ENCODE results near the gene TSEN15. TPM values are rescaled to one million over a fixed set of nuclear protein-coding genes. Genes with fewer than 3 reads are reported as not detected.

The TSEN15 gene
- total and polyA plus RNA-seq, 9 of the 15 experiments (the other 6 are each of a cell fraction or from before 2014, with no cell fraction given) = 25.6 to 121 (median 91.3) TPM

DNA sequence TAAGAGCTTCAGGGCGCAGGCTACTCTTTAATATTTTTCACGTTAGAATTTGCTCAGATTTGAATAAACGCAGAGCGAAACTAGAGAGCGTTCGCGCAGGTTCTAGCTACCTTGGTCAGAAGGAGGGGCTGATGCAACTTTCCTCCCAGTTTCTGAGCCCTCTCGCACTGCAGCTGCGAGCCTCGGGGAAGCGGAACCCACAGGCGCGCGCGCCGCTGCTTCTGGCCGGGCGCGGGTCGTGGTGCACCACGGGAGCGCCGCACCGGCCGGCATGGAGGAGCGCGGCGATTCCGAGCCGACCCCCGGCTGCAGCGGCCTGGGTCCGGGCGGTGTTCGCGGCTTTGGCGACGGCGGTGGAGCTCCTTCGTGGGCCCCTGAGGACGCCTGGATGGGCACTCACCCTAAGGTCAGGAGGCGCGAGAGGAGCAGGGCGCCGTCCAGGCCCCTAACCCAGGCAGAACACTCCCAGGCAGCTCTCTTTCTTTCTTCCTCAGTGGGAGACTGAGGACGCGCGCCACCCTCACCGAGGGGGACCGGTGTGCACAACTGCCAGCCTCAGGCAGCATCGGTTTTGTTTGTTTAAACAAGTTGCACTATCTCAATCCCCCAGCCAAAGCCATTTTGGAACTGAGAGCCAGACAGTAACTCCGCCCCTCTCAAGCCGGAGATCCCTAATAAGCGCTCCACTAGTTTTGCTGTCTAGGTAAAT is at the start of gene TSEN15 (continued):
- TF ChIP-seq CBX8 (IDR thresholded peaks at IDR 0.05; ENCODE audit: borderline replicate concordance, extremely low read depth, low read depth, low read length, poor library complexity, severe bottlenecking) (no peak), SP1 (CRISPR knock-in tag; IDR thresholded peaks at IDR 0.05) (no peak; the same call in none of the 2 replicates), EP300 (IDR thresholded peaks at IDR 0.05; ENCODE audit: low read length) (peak; percentile 78), MIER1 (IDR thresholded peaks at IDR 0.05; ENCODE audit: low read depth) (no peak), ZC3H11A (IDR thresholded peaks at IDR 0.05; ENCODE audit: low read depth, low read length) (peak; percentile 69; the same call in 1 of the 2 replicates), SMAD3 (CRISPR knock-in tag; conservative IDR thresholded peaks at IDR 0.05) (no peak), RBBP5 (IDR thresholded peaks at IDR 0.05; ENCODE audit: borderline replicate concordance, insufficient read depth, low read length, poor library complexity, severe bottlenecking) (peak; percentile 99), ZNF274 (IDR thresholded peaks at IDR 0.05; ENCODE audit: borderline replicate concordance, low read depth, low read length) (no peak), HDAC3 (IDR thresholded peaks at IDR 0.05; ENCODE audit: borderline replicate concordance, partially characterized antibody) (no peak), ZFP36 (IDR thresholded peaks at IDR 0.05; ENCODE audit: low read depth, low read length, partially characterized antibody) (peak; percentile 14), ILF3 (IDR thresholded peaks at IDR 0.05; ENCODE audit: borderline replicate concordance) (peak; percentile 56; the same call in 1 of the 2 replicates), GABPA (tag; conservative IDR thresholded peaks at IDR 0.05; ENCODE audit: low read depth) (peak; percentile 89), GABPB2 (CRISPR knock-in tag; conservative IDR thresholded peaks at IDR 0.05) (no peak)
- TF ChIP-seq, protein P1, sequence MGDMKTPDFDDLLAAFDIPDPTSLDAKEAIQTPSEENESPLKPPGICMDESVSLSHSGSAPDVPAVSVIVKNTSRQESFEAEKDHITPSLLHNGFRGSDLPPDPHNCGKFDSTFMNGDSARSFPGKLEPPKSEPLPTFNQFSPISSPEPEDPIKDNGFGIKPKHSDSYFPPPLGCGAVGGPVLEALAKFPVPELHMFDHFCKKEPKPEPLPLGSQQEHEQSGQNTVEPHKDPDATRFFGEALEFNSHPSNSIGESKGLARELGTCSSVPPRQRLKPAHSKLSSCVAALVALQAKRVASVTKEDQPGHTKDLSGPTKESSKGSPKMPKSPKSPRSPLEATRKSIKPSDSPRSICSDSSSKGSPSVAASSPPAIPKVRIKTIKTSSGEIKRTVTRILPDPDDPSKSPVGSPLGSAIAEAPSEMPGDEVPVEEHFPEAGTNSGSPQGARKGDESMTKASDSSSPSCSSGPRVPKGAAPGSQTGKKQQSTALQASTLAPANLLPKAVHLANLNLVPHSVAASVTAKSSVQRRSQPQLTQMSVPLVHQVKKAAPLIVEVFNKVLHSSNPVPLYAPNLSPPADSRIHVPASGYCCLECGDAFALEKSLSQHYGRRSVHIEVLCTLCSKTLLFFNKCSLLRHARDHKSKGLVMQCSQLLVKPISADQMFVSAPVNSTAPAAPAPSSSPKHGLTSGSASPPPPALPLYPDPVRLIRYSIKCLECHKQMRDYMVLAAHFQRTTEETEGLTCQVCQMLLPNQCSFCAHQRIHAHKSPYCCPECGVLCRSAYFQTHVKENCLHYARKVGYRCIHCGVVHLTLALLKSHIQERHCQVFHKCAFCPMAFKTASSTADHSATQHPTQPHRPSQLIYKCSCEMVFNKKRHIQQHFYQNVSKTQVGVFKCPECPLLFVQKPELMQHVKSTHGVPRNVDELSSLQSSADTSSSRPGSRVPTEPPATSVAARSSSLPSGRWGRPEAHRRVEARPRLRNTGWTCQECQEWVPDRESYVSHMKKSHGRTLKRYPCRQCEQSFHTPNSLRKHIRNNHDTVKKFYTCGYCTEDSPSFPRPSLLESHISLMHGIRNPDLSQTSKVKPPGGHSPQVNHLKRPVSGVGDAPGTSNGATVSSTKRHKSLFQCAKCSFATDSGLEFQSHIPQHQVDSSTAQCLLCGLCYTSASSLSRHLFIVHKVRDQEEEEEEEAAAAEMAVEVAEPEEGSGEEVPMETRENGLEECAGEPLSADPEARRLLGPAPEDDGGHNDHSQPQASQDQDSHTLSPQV (IDR thresholded peaks at IDR 0.05) = peak; percentile 82; the same call in 1 of the 2 replicates
- TF ChIP-seq, protein P2, sequence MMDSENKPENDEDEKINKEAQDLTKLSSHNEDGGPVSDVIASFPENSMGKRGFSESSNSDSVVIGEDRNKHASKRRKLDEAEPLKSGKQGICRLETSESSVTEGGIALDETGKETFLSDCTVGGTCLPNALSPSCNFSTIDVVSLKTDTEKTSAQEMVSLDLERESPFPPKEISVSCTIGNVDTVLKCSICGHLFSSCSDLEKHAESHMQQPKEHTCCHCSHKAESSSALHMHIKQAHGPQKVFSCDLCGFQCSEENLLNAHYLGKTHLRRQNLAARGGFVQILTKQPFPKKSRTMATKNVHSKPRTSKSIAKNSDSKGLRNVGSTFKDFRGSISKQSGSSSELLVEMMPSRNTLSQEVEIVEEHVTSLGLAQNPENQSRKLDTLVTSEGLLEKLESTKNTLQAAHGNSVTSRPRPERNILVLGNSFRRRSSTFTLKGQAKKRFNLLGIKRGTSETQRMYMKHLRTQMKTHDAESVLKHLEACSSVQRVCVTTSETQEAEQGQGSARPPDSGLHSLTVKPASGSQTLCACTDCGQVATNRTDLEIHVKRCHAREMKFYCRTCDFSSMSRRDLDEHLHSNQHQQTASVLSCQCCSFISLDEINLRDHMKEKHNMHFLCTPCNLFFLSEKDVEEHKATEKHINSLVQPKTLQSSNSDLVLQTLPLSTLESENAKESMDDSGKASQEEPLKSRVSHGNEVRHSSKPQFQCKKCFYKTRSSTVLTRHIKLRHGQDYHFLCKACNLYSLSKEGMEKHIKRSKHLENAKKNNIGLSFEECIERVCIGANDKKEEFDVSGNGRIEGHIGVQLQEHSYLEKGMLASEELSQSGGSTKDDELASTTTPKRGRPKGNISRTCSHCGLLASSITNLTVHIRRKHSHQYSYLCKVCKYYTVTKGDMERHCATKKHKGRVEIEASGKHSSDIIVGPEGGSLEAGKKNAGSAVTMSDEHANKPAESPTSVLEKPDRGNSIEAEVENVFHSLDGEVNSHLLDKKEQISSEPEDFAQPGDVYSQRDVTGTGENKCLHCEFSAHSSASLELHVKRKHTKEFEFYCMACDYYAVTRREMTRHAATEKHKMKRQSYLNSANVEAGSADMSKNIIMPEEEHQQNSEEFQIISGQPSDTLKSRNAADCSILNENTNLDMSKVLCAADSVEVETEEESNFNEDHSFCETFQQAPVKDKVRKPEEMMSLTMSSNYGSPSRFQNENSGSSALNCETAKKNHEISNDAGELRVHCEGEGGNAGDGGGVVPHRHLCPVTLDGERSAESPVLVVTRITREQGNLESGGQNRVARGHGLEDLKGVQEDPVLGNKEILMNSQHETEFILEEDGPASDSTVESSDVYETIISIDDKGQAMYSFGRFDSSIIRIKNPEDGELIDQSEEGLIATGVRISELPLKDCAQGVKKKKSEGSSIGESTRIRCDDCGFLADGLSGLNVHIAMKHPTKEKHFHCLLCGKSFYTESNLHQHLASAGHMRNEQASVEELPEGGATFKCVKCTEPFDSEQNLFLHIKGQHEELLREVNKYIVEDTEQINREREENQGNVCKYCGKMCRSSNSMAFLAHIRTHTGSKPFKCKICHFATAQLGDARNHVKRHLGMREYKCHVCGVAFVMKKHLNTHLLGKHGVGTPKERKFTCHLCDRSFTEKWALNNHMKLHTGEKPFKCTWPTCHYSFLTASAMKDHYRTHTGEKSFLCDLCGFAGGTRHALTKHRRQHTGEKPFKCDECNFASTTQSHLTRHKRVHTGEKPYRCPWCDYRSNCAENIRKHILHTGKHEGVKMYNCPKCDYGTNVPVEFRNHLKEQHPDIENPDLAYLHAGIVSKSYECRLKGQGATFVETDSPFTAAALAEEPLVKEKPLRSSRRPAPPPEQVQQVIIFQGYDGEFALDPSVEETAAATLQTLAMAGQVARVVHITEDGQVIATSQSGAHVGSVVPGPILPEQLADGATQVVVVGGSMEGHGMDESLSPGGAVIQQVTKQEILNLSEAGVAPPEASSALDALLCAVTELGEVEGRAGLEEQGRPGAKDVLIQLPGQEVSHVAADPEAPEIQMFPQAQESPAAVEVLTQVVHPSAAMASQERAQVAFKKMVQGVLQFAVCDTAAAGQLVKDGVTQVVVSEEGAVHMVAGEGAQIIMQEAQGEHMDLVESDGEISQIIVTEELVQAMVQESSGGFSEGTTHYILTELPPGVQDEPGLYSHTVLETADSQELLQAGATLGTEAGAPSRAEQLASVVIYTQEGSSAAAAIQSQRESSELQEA (IDR thresholded peaks at IDR 0.05; ENCODE audit: low read depth) = no peak

Data from K562 (cell line).